ENCODE data around the gene MTFMT.
"Not testable (repeated sequence)": the region's sequence is repeated elsewhere in the genome, so short reads cannot be mapped to it uniquely, and the experiment has no call there.

DNA sequence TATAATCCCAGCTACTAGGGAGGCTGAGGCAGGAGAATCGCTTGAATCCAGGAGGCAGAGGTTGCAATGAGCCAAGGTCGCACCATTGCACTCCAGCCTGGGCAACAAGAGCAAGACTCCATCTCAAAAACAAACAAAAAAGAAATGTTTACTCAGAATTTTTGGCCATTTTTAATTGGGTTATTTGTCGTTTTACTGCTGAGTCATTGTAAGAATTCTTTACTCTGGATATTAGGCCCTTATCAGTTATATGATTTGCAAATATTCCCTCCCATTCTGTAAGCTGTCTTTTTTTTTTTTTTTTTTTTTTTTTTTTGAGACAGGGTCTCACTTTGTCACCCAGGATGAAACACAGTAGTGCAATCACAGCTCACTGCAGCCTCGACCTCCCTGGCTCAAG is 18.2 kb downstream of the MTFMT start:
- not testable (repeated sequence) for TF ChIP-seq POLR2A (IDR thresholded peaks at IDR 0.05)
- TF ChIP-seq, protein P1, sequence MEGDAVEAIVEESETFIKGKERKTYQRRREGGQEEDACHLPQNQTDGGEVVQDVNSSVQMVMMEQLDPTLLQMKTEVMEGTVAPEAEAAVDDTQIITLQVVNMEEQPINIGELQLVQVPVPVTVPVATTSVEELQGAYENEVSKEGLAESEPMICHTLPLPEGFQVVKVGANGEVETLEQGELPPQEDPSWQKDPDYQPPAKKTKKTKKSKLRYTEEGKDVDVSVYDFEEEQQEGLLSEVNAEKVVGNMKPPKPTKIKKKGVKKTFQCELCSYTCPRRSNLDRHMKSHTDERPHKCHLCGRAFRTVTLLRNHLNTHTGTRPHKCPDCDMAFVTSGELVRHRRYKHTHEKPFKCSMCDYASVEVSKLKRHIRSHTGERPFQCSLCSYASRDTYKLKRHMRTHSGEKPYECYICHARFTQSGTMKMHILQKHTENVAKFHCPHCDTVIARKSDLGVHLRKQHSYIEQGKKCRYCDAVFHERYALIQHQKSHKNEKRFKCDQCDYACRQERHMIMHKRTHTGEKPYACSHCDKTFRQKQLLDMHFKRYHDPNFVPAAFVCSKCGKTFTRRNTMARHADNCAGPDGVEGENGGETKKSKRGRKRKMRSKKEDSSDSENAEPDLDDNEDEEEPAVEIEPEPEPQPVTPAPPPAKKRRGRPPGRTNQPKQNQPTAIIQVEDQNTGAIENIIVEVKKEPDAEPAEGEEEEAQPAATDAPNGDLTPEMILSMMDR (IDR thresholded peaks at IDR 0.05) = not testable (repeated sequence)

All from ovary (tissue), 3 donors.